ENCODE results near the gene PUM1.

Gene PUM1

DNA sequence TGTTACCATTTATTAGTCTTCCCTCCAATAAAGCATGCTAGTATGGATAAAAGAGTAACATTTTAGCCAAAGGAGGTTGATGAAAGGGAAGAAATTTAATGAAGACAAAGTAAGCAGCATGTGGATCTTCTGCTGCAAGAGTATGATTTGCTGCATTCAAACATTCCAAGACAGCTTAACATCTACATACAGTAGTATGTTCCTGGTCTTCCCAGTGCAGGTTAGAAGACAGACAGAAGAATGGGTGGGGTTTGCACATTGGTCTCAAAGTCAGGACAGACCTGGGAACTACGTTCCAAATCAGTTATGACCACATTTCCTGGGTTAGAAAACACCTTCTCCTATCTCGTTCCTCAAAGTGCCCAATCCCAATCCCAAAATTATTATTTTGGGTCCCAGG is 43.3 kb downstream of the PUM1 start:
- no peak for DNase-seq

- DNase-seq, result no peak
Observed at GRCh38 chr1:31020007-31020790, 45.3 kb downstream of the PUM1 start.

DNA sequence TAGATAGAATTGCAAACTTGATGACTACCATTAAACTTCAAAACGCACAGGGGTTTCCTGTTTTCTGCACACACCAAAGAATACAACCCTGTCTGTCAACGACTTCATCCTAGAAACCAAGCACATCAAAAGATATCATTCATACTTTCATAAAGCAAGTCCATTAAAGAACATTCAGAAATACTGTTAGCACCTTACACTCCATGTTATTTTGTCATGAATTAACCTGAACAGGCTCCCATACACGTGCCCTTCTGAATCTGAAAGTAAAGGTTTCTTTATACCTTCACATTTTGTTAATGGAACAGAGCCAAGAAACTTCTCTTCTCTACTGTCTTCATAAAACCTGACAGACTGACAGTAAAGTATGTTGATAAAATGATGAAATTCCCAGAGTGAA is 46.1 kb downstream of the PUM1 start:
- no peak for DNase-seq

GRCh38 chr1:31016868-31017267 is 48.6 kb downstream of the PUM1 start:
- no peak for DNase-seq

GRCh38 chr1:31013187-31013864 is 52.2 kb downstream of the PUM1 start:
- no peak for DNase-seq

DNA sequence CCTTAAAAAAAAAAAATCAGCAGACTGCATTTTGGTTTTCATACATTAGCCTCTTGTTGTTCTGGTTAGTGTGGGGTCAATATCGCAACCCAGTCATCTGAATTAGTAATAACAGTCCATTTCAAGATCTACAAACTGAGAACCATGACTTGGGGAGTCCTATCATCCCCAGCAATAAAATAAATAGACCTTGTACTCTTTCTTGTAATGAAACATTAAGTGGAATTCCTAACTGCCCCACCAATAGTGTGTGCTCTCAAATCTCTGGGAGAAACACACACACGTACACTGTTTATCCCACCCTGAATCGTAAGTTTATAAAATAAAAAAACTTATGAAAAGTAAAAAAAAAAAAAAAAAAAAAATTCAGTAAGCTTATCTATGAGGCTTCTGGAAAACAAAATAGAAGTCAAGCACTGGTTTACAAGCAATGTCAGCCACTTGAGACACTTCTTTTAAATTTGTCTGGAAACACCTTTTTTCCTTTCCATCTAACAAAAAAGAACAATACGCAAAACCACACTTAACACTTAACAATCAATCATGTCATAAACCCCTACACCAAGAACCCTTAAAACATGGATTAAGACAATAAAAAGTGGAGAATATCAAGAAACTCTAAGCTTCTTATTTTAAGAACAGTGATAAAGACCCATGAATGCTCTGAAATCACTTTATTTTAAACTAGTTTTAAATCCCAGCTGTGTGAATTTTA is 53.1 kb downstream of the PUM1 start:
- DNase-seq, result no peak

DNA sequence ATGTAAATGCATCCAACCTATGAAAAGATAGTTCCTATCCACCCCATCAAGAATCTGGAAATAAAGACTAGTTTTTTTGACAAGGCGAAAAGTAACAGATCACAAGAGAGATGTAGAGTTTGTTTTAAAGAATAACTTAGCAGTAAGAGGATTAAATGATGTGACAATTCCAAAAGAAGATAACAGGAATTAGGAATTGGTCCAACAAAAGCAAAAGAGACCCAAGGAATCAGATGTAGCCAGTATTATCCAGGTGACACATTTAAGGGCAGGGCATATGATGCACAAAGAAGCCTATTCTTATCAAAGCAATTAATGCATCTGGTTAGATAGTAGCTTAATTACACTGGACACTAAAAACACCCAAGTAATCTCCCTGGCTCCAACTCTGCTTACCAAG is 53.8 kb downstream of the PUM1 start:
- DNase-seq, result no peak

DNA sequence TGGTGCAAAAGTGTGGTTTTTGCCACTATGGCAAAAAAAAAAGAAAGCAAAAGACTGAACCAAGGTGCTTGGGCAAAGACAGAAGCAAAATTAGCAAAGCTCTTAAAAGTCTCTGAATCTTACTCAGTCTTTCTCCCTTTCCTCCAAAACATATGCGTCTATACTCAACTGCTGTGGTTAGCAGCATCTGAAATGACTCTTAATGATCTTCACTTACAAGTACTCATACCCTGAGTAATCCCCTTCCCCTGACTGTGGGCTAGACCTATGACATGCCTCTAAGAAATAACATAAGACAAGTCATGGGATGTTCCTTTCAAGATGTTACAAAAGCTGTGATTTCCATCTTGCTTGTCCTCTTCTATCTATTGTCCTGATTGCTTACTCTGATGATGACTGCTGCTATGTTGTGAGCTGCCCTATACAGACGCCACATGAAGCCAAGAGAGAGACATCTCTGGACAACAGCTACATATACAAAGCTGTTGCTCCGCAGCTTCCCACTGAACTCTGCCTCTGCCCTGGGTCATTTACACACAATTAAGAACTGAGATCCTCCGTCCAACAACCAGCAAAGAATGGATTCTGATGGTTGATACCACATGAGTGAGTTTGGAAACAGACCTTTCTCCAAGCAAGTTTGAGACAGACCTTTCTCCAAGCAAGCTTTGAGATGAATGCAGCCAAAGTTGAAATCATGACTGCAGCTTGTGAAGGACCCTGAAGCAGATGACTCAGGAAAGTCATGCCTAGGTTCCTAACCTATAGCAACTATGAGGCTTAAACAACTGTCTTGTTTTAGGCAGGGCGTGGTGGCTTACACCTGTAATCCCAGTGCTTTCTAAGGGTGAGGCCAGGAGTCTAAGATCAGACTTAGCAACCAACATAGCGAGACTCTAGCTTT is 55.2 kb downstream of the PUM1 start:
- DNase-seq, result no peak

DNA sequence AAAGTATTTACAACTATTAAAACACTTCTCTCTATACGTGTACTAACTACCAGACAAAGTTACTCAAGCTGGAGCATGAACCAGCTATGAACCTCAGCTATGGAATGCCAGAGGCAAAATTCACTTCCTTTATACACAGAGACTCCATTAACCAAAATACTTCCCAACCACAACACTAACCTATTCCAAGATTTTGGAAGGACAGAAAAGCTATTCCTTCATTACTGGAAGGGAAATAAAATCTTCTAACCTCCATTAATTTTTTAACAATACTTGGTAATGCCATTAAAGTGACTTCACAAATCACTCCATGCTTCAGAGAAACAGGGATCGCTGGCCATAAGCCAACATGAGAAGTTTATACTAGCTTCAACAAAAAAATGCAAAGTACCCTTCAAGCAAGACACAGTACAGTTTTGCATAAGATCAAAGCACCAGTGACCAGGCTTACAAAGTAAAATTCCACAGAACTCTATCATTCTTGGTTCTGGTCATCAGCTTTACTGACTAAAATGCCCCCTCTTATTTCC is 58.0 kb downstream of the PUM1 start:
- no peak for DNase-seq

GRCh38 chr1:31006747-31007146 is 58.8 kb downstream of the PUM1 start:
- no peak for DNase-seq

- no peak for DNase-seq
Observed at GRCh38 chr1:31005617-31006166, 59.8 kb downstream of the PUM1 start.

- no peak for DNase-seq
Observed at GRCh38 chr1:31005198-31005597, 60.3 kb downstream of the PUM1 start.

DNA sequence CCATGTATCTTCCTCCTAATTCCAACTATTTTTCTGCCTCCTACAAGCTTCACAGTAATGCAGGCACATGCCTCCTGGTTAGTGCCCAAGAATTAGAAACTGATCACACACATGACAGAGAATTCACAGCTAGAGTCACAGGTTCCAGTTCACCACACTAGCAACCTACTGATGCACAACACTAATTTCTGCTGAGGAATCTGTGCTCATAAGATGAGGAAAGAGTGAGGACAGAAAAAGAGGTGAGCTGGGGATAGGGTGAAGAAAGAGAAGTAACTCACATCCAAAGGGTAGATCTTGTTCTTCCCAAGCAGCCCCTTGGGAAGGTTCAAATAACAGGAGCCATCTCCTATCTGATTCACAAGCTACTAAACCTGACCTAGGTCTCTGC is 61.3 kb downstream of the PUM1 start:
- no peak for DNase-seq

- no peak for DNase-seq
Observed at GRCh38 chr1:31003613-31004230, 61.8 kb downstream of the PUM1 start.

DNA sequence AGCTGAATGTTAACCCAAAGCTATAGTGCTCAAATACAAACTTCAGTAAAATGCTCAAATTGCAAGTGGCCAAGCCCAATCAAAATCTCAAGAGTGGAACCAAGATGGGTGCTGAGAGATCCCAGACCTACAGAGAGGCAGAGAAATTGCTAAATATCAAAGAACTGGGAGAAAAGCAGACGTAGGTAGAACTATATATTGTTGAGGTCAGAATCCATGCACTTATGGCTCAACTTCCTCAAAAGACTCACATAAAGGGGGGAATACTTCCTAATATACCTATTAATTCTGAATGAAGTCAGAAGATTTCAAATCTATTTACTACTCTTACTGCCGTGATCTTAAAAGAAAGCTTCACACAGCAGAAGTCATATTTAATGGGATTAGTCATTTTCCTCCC is 65.2 kb downstream of the PUM1 start:
- DNase-seq, result no peak

- no peak for DNase-seq
Observed at GRCh38 chr1:30998887-30999286, 66.6 kb downstream of the PUM1 start.

DNA sequence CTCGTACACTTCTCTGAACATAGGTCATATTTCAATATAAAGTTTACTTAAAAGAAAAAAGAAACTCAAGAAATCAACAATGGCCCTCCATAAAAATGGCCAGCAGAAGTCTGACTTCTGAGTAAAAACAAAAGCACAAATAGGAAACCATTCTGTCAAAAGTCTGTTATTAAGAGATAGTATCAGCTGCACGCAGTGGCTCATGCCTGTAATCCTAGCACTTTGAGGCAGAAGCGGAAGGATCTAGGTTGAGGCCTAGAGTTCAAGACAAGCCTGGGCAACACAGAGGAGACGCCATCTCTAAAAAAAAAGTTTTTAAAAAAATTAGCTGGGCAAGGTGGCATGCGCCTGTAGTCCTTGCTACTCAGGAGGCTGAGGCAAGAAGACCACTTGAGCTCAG is 67.3 kb downstream of the PUM1 start:
- no peak for DNase-seq

GRCh38 chr1:30997463-30998057 is 68.0 kb downstream of the PUM1 start:
- DNase-seq, result no peak

GRCh38 chr1:30995990-30996612 is 69.4 kb downstream of the PUM1 start:
- no peak for DNase-seq

GRCh38 chr1:30991862-30992606 is 73.5 kb downstream of the PUM1 start:
- no peak for DNase-seq
